Measurements from ENCODE around the gene UNC13B. TPM values are rescaled to one million over a fixed set of nuclear protein-coding genes. Genes with fewer than 3 reads are reported as not detected.

UNC13B gene
- total and polyA plus RNA-seq, 2 of the 13 experiments (the other 11 are each of a cell fraction or from before 2014, with no cell fraction given), result 14.0 to 18.3 TPM

- TF ChIP-seq ZNF543 (CRISPR knock-in tag; IDR thresholded peaks at IDR 0.05), result no peak
- TF ChIP-seq MLXIP (CRISPR knock-in tag; IDR thresholded peaks at IDR 0.05; ENCODE audit: borderline replicate concordance), result no peak
- TF ChIP-seq EED (CRISPR knock-in tag; IDR thresholded peaks at IDR 0.05), result no peak
- no peak for TF ChIP-seq ZNF468 (CRISPR knock-in tag; IDR thresholded peaks at IDR 0.05)
Observed at GRCh38 chr9:35355939-35356338, 194.1 kb downstream of the UNC13B start (continued).

DNA sequence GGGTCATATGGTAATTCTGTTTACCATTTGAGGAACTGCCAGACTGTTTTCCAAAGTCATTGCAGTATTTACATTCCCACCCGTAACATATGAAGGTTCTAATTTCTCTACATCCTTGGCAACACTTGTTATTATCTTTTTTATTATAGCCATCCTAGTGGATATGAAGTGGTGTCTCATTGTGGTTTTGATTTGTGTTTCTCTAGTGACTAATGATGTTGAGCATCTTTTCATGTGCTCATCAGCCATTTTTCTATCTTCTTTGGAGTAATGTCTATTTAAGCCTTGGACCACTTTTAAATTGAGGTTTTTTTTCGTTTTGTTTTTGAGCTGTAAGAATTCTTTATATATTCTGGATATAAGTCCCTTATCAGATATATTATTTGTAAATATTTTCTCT lies 195.3 kb downstream of the UNC13B start:
- POLR2A ChIA-PET, result no interaction called here
- H3K4me2 ChIP-seq (ENCODE audit: low read depth, low read length), result no peak overlapping the region
- intact Hi-C loops (cut with micrococcal nuclease; ENCODE audit: unreplicated experiment), result no loop called here

More for the DNA sequence above, 195.3 kb downstream of the UNC13B start:
- Histone ChIP-seq H3K4me3 (replicated peaks in 1 of 3; ENCODE audit: insufficient read depth in 1 of 3, low read depth in 2 of 3, low read length in 3 of 3) (no peak overlapping the region), H3K9me3 (ENCODE audit: low read length) (no peaks in the 10 kb centered on the region), H3K4me1 (ENCODE audit: insufficient read depth, low read length) (no peaks in the 10 kb centered on the region), H4K20me1 (ENCODE audit: insufficient read depth, low read length) (no peaks in the 10 kb centered on the region), H2AFZ (ENCODE audit: low read length) (no peak overlapping the region), H3K36me3 (replicated peaks in 1 of 2; ENCODE audit: control insufficient read depth in 1 of 2, insufficient read depth in 2 of 2, low read length in 2 of 2) (no peaks in the 10 kb centered on the region), H3K9ac (ENCODE audit: insufficient read depth, low read depth, low read length) (no peak overlapping the region), H3K79me2 (ENCODE audit: insufficient read depth, low read length) (no peaks in the 10 kb centered on the region), H3K27me3 (ENCODE audit: control insufficient read depth in 1 of 2, insufficient read depth in 2 of 2, low read length in 2 of 2) (no peaks in the 10 kb centered on the region), H3K27ac (ENCODE audit: extremely low read length, insufficient read depth, low read length) (no peak overlapping the region)
- BruUV-seq (replicated peaks), result no TSS peak
- TF ChIP-seq GATA4 (IDR thresholded peaks at IDR 0.05; ENCODE audit: borderline replicate concordance, low read depth), result no peak
- no peak for TF ChIP-seq GTF2F1 (IDR thresholded peaks at IDR 0.05; ENCODE audit: low read length)
- no peak for TF ChIP-seq ZNF136 (CRISPR knock-in tag; IDR thresholded peaks at IDR 0.05; ENCODE audit: low read depth)
- TF ChIP-seq ATF4 (CRISPR knock-in tag; IDR thresholded peaks at IDR 0.05), result no peak
- no peak for TF ChIP-seq KDM1A (CRISPR knock-in tag; IDR thresholded peaks at IDR 0.05)
- TF ChIP-seq ATAD3A (CRISPR knock-in tag; IDR thresholded peaks at IDR 0.05), result no peak
- TF ChIP-seq BHLHE40 (IDR thresholded peaks at IDR 0.05; ENCODE audit: low read length), result no peak
- TF ChIP-seq, protein P1, sequence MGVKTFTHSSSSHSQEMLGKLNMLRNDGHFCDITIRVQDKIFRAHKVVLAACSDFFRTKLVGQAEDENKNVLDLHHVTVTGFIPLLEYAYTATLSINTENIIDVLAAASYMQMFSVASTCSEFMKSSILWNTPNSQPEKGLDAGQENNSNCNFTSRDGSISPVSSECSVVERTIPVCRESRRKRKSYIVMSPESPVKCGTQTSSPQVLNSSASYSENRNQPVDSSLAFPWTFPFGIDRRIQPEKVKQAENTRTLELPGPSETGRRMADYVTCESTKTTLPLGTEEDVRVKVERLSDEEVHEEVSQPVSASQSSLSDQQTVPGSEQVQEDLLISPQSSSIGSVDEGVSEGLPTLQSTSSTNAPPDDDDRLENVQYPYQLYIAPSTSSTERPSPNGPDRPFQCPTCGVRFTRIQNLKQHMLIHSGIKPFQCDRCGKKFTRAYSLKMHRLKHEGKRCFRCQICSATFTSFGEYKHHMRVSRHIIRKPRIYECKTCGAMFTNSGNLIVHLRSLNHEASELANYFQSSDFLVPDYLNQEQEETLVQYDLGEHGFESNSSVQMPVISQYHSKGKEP (CRISPR knock-in tag; IDR thresholded peaks at IDR 0.05), result no peak
- TF ChIP-seq ZSCAN12 (CRISPR knock-in tag; IDR thresholded peaks at IDR 0.05), result no peak
- TF ChIP-seq ZNF547 (CRISPR knock-in tag; IDR thresholded peaks at IDR 0.05), result no peak
- TF ChIP-seq DMAP1 (CRISPR knock-in tag; IDR thresholded peaks at IDR 0.05), result no peak
- TF ChIP-seq, protein P2, sequence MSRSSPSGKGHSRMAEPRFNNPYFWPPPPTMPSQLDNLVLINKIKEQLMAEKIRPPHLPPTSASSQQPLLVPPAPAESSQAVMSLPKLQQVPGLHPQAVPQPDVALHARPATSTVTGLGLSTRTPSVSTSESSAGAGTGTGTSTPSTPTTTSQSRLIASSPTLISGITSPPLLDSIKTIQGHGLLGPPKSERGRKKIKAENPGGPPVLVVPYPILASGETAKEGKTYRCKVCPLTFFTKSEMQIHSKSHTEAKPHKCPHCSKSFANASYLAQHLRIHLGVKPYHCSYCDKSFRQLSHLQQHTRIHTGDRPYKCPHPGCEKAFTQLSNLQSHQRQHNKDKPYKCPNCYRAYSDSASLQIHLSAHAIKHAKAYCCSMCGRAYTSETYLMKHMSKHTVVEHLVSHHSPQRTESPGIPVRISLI (CRISPR knock-in tag; IDR thresholded peaks at IDR 0.05; ENCODE audit: borderline replicate concordance), result no peak
- no peak for TF ChIP-seq ZNF615 (CRISPR knock-in tag; IDR thresholded peaks at IDR 0.05; ENCODE audit: borderline replicate concordance)
- no peak for FAIRE-seq
- in situ Hi-C loops (cut with HindIII; ENCODE audit: extremely low pct_ligation_motif_present, low pct_unique_long_range_greater_than_20kb), result no loop called here
- CTCF ChIA-PET (ENCODE audit: low intra/inter-chr PET ratio, low total read pairs), result no interaction called here
- DNase-seq (ENCODE audit: low spot score), result no peak
- WGBS (ENCODE audit: low lambda C conversion rate), result 66% methylated on average over 2 of the region's 2 CpGs
- no peak for ATAC-seq
